ENCODE measurements around the gene CHCHD1.

The CHCHD1 gene

GRCh38 chr10:73773152-73773879 is 8.5 kb upstream of the CHCHD1 start:
- Histone ChIP-seq H3K36me3 (ENCODE audit: control insufficient read depth, insufficient read depth, low read length) (no peaks in the 10 kb centered on the region), H3K9me3 (ENCODE audit: control insufficient read depth, low read length) (no peaks in the 10 kb centered on the region), H3K4me1 (ENCODE audit: control insufficient read depth, insufficient read depth, low read length) (peaks cover 29% of the 10 kb centered on the region), H3K27me3 (ENCODE audit: control insufficient read depth, insufficient read depth, low read length) (no peaks in the 10 kb centered on the region), H3K4me3 (ENCODE audit: low read length) (peak overlapping the region; percentile 68), H3K9ac (ENCODE audit: low read length) (peak overlapping the region; percentile 76)

- peak overlapping the region; percentile 36 for H3K9ac ChIP-seq (ENCODE audit: low read length)
- peaks cover 29% of the 10 kb centered on the region for H3K4me1 ChIP-seq (ENCODE audit: control insufficient read depth, insufficient read depth, low read length)
- H3K4me3 ChIP-seq (ENCODE audit: low read length): no peak overlapping the region
- no peaks in the 10 kb centered on the region for H3K9me3 ChIP-seq (ENCODE audit: control insufficient read depth, low read length)
- H3K36me3 ChIP-seq (ENCODE audit: control insufficient read depth, insufficient read depth, low read length): no peaks in the 10 kb centered on the region
- no peaks in the 10 kb centered on the region for H3K27me3 ChIP-seq (ENCODE audit: control insufficient read depth, insufficient read depth, low read length)
Observed at GRCh38 chr10:73774637-73775036, 7.2 kb upstream of the CHCHD1 start.

GRCh38 chr10:73779018-73779417 is 2.8 kb upstream of the CHCHD1 start:
- Histone ChIP-seq H3K4me1 (ENCODE audit: control insufficient read depth, insufficient read depth, low read length) (peaks cover 23% of the 10 kb centered on the region), H3K36me3 (ENCODE audit: control insufficient read depth, insufficient read depth, low read length) (no peaks in the 10 kb centered on the region), H3K27me3 (ENCODE audit: control insufficient read depth, insufficient read depth, low read length) (no peaks in the 10 kb centered on the region), H3K9ac (ENCODE audit: low read length) (no peak overlapping the region), H3K9me3 (ENCODE audit: control insufficient read depth, low read length) (no peaks in the 10 kb centered on the region), H3K4me3 (ENCODE audit: low read length) (no peak overlapping the region)

DNA sequence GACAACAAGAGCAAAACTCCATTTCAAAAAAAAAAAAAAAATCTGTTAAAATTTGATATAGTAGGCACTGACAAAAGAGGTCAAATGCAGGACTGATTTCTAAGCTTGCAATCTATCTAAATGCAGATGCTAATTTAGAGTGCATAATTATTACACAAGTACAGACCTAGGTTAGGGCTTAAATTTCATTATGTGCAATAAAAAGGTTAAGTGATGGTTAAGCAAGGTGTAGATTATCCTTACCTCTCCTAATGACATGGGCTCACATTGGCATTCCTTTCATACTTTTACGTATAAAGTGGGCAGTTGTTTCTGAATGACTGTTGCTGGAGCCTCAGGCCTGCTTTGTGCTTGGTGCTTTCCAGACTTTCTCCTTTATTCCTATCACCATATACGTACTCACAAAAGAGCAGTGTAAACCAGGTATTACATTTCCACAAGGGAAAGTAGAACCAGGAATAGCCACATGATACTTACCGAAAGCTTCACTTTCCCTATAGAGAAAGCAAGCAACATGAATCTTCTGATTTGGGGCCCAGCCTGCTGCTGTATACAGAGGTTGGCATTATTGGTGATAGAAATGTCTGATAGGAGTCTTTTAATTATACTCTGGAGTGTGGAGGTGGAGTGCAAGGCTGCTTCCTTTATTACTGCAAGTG is 2.2 kb upstream of the CHCHD1 start:
- H3K4me1 ChIP-seq (ENCODE audit: control insufficient read depth, insufficient read depth, low read length): peaks cover 18% of the 10 kb centered on the region
- no peaks in the 10 kb centered on the region for H3K9me3 ChIP-seq (ENCODE audit: control insufficient read depth, low read length)
- no peaks in the 10 kb centered on the region for H3K36me3 ChIP-seq (ENCODE audit: control insufficient read depth, insufficient read depth, low read length)
- no peaks in the 10 kb centered on the region for H3K27me3 ChIP-seq (ENCODE audit: control insufficient read depth, insufficient read depth, low read length)
- H3K4me3 ChIP-seq (ENCODE audit: low read length): no peak overlapping the region
- no peak overlapping the region for H3K9ac ChIP-seq (ENCODE audit: low read length)

GRCh38 chr10:73780301-73780700 is 1.5 kb upstream of the CHCHD1 start:
- Histone ChIP-seq H3K9me3 (ENCODE audit: control insufficient read depth, low read length) (no peaks in the 10 kb centered on the region), H3K9ac (ENCODE audit: low read length) (no peak overlapping the region), H3K27me3 (ENCODE audit: control insufficient read depth, insufficient read depth, low read length) (no peaks in the 10 kb centered on the region), H3K36me3 (ENCODE audit: control insufficient read depth, insufficient read depth, low read length) (no peaks in the 10 kb centered on the region), H3K4me1 (ENCODE audit: control insufficient read depth, insufficient read depth, low read length) (peaks cover 12% of the 10 kb centered on the region), H3K4me3 (ENCODE audit: low read length) (no peak overlapping the region)

DNA sequence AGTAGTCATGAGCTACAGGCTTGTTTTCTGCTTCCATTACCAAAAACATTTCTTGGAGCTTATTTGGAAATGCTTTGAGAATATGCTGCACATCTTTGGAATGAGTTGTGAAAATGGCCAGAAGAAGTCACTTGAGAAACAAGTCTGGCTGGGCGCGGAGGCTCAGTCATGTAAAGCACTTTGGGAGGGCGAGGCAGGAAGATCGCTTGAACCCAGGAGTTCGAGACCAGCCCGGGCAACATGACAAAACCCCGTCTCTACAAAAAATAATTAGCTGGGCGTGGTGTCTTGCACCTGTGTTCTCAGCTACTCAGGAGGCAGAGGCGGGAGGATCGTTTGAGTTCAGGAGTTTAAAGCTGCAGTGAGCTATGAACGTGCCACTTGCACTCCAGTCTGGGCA is 882 bp upstream of the CHCHD1 start:
- peak overlapping the region; percentile 86 for H3K9ac ChIP-seq (ENCODE audit: low read length)
- H3K27me3 ChIP-seq (ENCODE audit: control insufficient read depth, insufficient read depth, low read length): no peaks in the 10 kb centered on the region
- peak overlapping the region; percentile 60 for H3K4me3 ChIP-seq (ENCODE audit: low read length)
- no peaks in the 10 kb centered on the region for H3K9me3 ChIP-seq (ENCODE audit: control insufficient read depth, low read length)
- peaks cover 10% of the 10 kb centered on the region for H3K4me1 ChIP-seq (ENCODE audit: control insufficient read depth, insufficient read depth, low read length)
- H3K36me3 ChIP-seq (ENCODE audit: control insufficient read depth, insufficient read depth, low read length): no peaks in the 10 kb centered on the region

DNA sequence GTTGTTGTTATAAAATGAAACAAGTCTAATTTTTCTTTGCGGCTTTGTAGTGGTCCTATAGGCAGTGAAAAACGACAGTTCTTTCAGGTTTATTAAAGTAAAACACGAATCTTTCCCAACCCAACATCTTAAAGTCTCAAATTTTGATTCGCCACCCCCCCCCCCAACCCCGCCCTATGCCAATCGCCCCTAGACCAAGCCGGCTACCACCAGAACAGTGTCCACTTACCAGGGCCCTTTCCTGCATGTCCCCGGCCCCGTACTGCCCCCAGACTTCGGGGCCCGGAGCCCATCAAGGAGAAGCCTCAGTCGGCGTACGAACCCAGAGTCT is 335 bp upstream of the CHCHD1 start:
- Histone ChIP-seq H3K9me3 (ENCODE audit: control insufficient read depth, low read length) (no peaks in the 10 kb centered on the region), H3K9ac (ENCODE audit: low read length) (peak overlapping the region; percentile 86), H3K4me3 (ENCODE audit: low read length) (peak overlapping the region; percentile 60), H3K27me3 (ENCODE audit: control insufficient read depth, insufficient read depth, low read length) (no peaks in the 10 kb centered on the region), H3K36me3 (ENCODE audit: control insufficient read depth, insufficient read depth, low read length) (no peaks in the 10 kb centered on the region), H3K4me1 (ENCODE audit: control insufficient read depth, insufficient read depth, low read length) (peaks cover 10% of the 10 kb centered on the region)

- Histone ChIP-seq H3K36me3 (ENCODE audit: control insufficient read depth, insufficient read depth, low read length) (no peaks in the 10 kb centered on the region), H3K27me3 (ENCODE audit: control insufficient read depth, insufficient read depth, low read length) (no peaks in the 10 kb centered on the region), H3K4me1 (ENCODE audit: control insufficient read depth, insufficient read depth, low read length) (peaks cover 10% of the 10 kb centered on the region), H3K4me3 (ENCODE audit: low read length) (no peak overlapping the region), H3K9ac (ENCODE audit: low read length) (peak overlapping the region; percentile 86), H3K9me3 (ENCODE audit: control insufficient read depth, low read length) (no peaks in the 10 kb centered on the region)
Observed at GRCh38 chr10:73782749-73783085, 869 bp downstream of the CHCHD1 start.

DNA sequence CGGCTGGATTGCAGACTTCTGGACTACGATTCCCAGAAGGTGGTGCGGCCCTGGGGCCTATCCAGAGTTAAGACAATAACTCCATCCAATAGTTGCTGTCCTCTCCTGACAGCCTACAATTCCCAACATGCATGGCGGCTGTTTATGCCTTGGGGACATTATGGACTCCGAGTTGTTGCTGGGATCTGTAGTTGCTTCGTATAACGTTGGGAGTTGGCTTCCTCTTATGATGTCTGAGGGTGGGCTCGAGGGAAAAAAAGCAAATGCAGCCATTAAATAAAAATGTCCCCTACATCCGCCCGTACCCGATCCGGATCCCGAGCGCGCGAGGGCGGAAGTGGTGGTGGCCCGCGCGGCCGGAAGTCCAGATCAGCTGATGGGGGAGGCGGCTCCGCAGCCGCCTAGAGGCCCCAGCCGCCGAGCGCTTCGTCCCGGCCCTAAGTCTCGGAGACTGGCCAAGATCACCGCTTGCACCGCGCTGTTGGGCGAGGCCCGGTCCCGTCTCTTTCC is 3.4 kb downstream of the CHCHD1 start, which contains the start of gene ZSWIM8:
Gene ZSWIM8, plus strand, starts transcription at position 396 of the 510 bp plus-strand sequence. CDS start 273 bp downstream, outside the sequence.
- peaks cover 12% of the 10 kb centered on the region for H3K36me3 ChIP-seq (ENCODE audit: control insufficient read depth, insufficient read depth, low read length)
- H3K9ac ChIP-seq (ENCODE audit: low read length): peak within 1 kb of the TSS; percentile 93
- H3K9me3 ChIP-seq (ENCODE audit: control insufficient read depth, low read length): no peaks in the 10 kb centered on the region
- no peaks in the 10 kb centered on the region for H3K27me3 ChIP-seq (ENCODE audit: control insufficient read depth, insufficient read depth, low read length)
- H3K4me3 ChIP-seq (ENCODE audit: low read length): peak within 1 kb of the TSS; percentile 21
- peaks cover 10% of the 10 kb centered on the region for H3K4me1 ChIP-seq (ENCODE audit: control insufficient read depth, insufficient read depth, low read length)

DNA sequence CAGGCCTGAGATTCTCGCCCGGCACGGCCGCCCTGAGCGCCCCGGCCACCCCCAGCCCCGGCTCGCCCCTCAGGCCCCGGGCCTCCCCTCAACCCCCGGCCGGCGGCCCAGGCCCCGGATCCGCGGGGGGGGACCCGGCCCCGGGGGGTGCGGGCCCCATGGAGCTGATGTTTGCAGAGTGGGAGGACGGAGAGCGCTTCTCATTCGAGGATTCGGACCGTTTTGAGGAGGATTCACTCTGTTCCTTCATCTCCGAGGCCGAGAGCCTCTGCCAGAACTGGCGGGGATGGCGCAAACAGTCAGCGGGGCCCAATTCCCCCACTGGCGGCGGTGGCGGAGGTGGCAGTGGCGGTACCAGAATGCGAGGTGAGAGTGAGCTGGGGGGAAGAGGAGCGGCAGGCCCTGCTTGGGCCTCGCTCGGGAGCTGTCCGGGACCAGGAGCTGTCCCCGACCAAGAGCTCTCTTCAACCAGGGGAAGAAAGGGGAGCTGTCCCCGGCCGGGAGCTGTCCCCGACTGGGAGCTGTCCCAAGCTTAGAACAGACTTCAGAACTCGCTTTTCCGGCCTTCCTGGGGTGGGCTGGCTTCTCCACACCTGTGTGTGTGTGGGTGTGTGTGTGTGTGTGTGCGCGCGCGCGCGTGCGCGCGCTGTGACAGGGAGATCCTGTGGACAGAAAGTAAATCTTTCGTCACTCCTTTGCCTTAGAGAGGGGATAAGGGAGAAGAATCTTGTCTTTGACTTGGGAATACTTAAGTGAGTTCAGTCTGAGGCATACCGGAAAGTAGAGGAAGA is 4.1 kb downstream of the CHCHD1 start:
- Histone ChIP-seq H3K9ac (ENCODE audit: low read length) (peak overlapping the region; percentile 93), H3K27me3 (ENCODE audit: control insufficient read depth, insufficient read depth, low read length) (no peaks in the 10 kb centered on the region), H3K4me1 (ENCODE audit: control insufficient read depth, insufficient read depth, low read length) (peaks cover 4% of the 10 kb centered on the region), H3K4me3 (ENCODE audit: low read length) (peak overlapping the region; percentile 21), H3K9me3 (ENCODE audit: control insufficient read depth, low read length) (no peaks in the 10 kb centered on the region), H3K36me3 (ENCODE audit: control insufficient read depth, insufficient read depth, low read length) (peaks cover 12% of the 10 kb centered on the region)

DNA sequence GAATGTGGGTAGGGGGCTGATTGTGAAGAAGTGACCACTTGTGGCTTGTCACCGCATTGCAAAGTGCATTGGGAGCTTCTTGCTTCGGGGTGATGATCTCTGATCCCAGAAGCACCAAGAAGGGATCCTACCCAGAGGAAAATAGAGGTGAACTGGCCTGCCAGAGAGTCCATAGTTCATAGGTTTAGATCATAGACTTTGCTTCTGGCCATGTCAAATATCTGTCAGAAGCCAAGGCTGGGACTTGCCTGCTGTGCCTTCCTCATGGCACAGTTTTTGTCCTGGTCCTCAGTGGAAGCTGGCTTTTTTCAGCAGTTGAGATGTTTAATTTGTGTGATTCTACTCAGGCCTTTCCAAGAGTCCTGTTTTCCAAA is 4.7 kb downstream of the CHCHD1 start:
- Histone ChIP-seq H3K9ac (ENCODE audit: low read length) (peak overlapping the region; percentile 93), H3K9me3 (ENCODE audit: control insufficient read depth, low read length) (no peaks in the 10 kb centered on the region), H3K36me3 (ENCODE audit: control insufficient read depth, insufficient read depth, low read length) (peaks cover 17% of the 10 kb centered on the region), H3K4me3 (ENCODE audit: low read length) (peak overlapping the region; percentile 21), H3K4me1 (ENCODE audit: control insufficient read depth, insufficient read depth, low read length) (no peaks in the 10 kb centered on the region), H3K27me3 (ENCODE audit: control insufficient read depth, insufficient read depth, low read length) (no peaks in the 10 kb centered on the region)
